T-helper 17 cell (primary cell): ENCODE data around the gene GJD2. TPM values are rescaled to one million over a fixed set of nuclear protein-coding genes. Genes with fewer than 3 reads are reported as not detected.

Experiments used
- ATAC-seq: fragments of 150-1000 bp; cut with Tn5 transposase; 2 replicates; pipeline ENCODE4 v1.10.0; 2021; ENCODE audit warnings: mild to moderate bottlenecking, moderate library complexity
- DNase-seq, 3 donors: peaks; one replicate each; pipeline versions ENCODE4 v3.0.0 to v3.0.0-alpha.2; 2020 to 2021
- H3K9me3 ChIP-seq: one replicate; pipeline ENCODE4 v1.7.0; 2013; ENCODE audit warnings: low read length, mild to moderate bottlenecking; ENCODE audit not compliant: control insufficient read depth, poor library complexity, severe bottlenecking
- H3K27ac Mint-ChIP-seq: one replicate; pipeline ENCODE4 v1.8.0; 2022; ENCODE audit warnings: mild to moderate bottlenecking, moderate library complexity, mixed read lengths
- H3K27me3 Mint-ChIP-seq: one replicate; pipeline ENCODE4 v1.8.0; 2022; ENCODE audit warnings: mixed read lengths
- H3K36me3 Mint-ChIP-seq: one replicate; pipeline ENCODE4 v1.8.0; 2022; ENCODE audit warnings: low read depth, mixed read lengths
- H3K4me1 Mint-ChIP-seq: one replicate; pipeline ENCODE4 v1.8.0; 2022; ENCODE audit warnings: mild to moderate bottlenecking, mixed read lengths
- H3K4me3 Mint-ChIP-seq: one replicate; pipeline ENCODE4 v1.8.0; 2022; ENCODE audit warnings: mild to moderate bottlenecking, moderate library complexity, mixed read lengths
- total RNA-seq, 4 donors: library from RNA in 2 of 4; stranded (reverse) in 2 of 4; gene quantifications; one replicate each; pipeline ENCODE4 v1.2.3 and lab custom pipeline; 2022 to 2026

Gene GJD2
- total RNA-seq, 2 donors from 2014 or later = not detected

DNA sequence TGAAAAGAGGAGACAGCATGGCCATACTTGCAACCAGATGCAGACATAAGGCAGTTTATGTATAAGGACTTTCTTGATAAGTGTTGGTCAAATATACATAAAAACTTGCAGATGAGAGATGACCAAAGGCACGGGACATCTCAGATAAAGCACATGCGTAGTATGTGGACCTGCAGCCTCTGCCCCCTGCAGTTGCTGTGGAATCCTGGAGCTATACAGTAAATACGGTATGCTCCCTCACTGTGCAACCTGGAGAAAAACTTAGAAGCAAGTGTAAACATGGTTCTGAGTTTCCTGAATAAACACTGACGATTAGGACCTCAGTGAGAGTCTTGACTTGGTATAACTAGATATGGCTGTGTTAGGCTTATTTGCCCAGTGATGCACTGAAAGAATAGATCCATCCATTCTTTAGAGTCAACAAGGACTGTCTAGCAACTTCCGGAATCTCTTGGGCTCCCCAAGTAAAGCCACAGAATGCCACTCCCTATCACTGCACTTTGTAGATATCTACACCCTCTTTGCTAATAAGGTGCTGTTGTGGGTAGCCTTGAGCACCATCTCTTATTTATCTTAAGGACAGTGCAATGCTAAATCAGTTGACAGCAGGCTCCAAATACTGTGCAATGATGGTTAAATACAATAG is 40.2 kb downstream of the GJD2 start:
- Mint-ChIP-seq H3K4me3 (no peak overlapping the region), H3K27ac (no peak overlapping the region), H3K4me1 (peaks cover 4% of the 10 kb centered on the region), H3K36me3 (no peaks in the 10 kb centered on the region), H3K27me3 (peaks cover 44% of the 10 kb centered on the region)
- H3K9me3 ChIP-seq = no peaks in the 10 kb centered on the region
- DNase-seq (no peak), ATAC-seq (no peak)

DNA sequence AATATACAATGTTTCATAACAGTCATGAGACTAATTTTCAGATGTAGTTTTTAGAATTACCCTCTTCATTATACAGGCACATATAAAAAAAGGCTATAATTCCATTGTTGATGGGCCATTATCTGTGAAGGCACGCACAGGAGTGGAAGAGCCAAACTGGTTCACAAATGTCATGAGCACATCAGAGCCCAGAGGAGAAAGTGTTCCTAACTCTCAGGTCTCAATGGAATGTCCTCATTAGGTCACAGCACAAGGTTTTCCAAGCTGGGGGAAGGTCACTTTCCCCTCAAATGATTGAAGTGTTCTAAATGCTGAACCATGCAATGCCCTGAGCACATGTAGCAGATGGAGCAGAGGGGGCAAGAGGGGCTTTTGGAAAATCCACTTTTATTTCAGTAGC is 41.2 kb downstream of the GJD2 start:
- Mint-ChIP-seq H3K4me1 (peaks cover 4% of the 10 kb centered on the region), H3K4me3 (no peak overlapping the region), H3K27me3 (peaks cover 47% of the 10 kb centered on the region), H3K27ac (no peak overlapping the region), H3K36me3 (no peaks in the 10 kb centered on the region)
- ATAC-seq (no peak), DNase-seq (no peak)
- no peaks in the 10 kb centered on the region for H3K9me3 ChIP-seq

DNA sequence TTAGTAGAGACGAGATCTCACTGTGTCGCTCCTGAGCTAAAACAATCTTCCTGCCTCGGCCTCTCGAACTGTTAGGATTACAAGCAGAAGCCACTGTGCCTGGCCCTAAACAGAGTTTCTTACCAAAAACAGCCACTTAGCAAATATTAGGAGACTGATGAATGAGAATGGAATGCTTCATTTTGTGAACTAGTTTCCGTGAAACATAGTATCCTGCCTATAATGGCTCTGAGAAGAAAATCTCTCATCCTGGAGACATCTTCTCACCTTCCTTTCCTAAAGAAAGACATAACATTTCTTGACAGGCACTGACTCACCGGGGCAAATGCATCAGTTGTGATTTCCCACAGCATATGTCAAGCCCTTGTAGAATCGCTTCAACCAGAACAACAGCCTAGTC is 44.9 kb downstream of the GJD2 start:
- Mint-ChIP-seq H3K27me3 (peaks cover 58% of the 10 kb centered on the region), H3K36me3 (no peaks in the 10 kb centered on the region), H3K27ac (no peak overlapping the region)

DNA sequence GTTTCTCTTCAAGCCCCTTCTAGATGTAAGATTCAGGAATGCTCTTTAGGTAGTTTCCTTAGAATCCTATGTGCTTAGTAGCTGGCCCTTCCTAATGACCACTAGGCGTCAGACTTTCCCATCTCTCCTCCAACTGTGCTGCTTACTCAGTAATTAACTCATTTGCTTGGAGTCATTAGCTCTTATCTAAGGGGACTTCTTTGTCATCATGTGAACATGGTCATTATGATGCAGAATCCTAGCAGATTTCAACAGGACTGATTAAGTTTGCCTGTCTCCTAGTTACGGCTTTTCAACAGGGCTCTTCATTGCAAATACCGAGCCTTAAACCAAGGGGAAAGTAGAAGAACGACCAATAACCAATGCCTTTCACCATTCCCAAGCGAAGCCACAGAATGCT is 46.4 kb downstream of the GJD2 start:
- Mint-ChIP-seq H3K27ac (no peak overlapping the region), H3K27me3 (peaks cover 67% of the 10 kb centered on the region), H3K36me3 (no peaks in the 10 kb centered on the region), H3K4me1 (peaks cover 5% of the 10 kb centered on the region), H3K4me3 (no peak overlapping the region)
- ATAC-seq (no peak), DNase-seq (no peak)
- no peaks in the 10 kb centered on the region for H3K9me3 ChIP-seq

More for the DNA sequence above, 44.9 kb downstream of the GJD2 start:
- ATAC-seq (no peak), DNase-seq (no peak)
- H3K4me3 Mint-ChIP-seq = no peak overlapping the region
- H3K9me3 ChIP-seq = no peaks in the 10 kb centered on the region
- H3K4me1 Mint-ChIP-seq = peaks cover 5% of the 10 kb centered on the region

DNA sequence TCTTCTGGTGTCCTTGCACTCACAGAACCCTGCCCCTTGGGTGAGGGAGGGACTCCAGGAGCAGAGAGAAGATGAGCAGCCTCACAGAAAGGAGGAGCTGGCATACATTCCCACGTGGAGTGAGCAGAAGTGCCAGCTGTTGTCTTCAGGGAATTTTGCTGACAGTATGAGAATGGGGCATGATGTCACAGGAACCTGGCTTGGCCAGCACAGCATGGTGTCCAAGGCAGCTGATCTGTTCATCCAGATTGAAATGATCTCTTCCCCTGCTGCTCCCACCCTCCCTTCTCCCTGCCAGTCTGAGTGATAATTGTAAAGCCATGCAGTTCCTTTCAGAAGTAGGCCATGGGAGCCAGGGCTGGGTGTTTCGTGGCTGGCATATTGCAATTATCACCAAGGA is 53.3 kb downstream of the GJD2 start:
- no peak overlapping the region for H3K4me3 Mint-ChIP-seq
- H3K27me3 Mint-ChIP-seq = peaks cover 65% of the 10 kb centered on the region
- no peak for ATAC-seq
- DNase-seq = no peak
- H3K9me3 ChIP-seq = no peaks in the 10 kb centered on the region
- no peak overlapping the region for H3K27ac Mint-ChIP-seq
- H3K36me3 Mint-ChIP-seq = peaks cover 2% of the 10 kb centered on the region
- no peaks in the 10 kb centered on the region for H3K4me1 Mint-ChIP-seq

Other genes starting within 250 kb of the GJD2 start
- 100 to 1,000 TPM; 428 to 475 TPM for gene GOLGA8B, start 171.3 kb downstream of the GJD2 start, total RNA-seq
- not detected for gene ACTC1, start 40.6 kb upstream of the GJD2 start, total RNA-seq
- 10 to 100 TPM; 40.4 to 45.4 TPM for gene AQR, start 214.7 kb upstream of the GJD2 start, total RNA-seq
- 10 to 100 TPM; 33.1 to 39.3 TPM for gene ZNF770, start 233.3 kb upstream of the GJD2 start, total RNA-seq